GM21515 (cell line): Measurements from ENCODE around the gene TIMM23.
"Not testable (repeated sequence)": the region's sequence is repeated elsewhere in the genome, so short reads cannot be mapped to it uniquely, and the experiment has no call there.

ENCODE experiments used
- ATAC-seq: cut with Tn5 transposase; IDR thresholded peaks from one replicate; pipeline ENCODE4 v1.9.1; 2021; ENCODE audit not compliant: unreplicated experiment

The TIMM23 gene

DNA sequence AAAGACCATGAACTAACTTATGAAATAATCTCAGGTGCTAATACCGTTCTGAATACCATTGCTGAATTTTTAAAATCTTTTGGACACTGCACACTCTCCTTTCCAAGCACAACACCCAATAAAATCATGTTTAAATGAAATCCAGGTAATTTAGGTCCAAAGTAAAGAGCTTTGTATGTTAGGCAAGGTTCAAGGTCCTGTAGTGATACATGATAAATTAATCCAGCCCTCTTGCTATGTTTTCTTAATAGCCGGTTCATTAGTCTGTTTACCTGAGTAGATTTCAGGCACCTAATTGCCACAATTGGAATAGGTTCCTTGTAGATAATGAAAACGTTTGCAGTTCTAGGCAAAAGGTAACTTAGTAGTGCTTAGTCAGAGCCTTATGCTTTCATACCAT lies 13.3 kb downstream of the TIMM23 start:
- not testable (repeated sequence) for ATAC-seq

DNA sequence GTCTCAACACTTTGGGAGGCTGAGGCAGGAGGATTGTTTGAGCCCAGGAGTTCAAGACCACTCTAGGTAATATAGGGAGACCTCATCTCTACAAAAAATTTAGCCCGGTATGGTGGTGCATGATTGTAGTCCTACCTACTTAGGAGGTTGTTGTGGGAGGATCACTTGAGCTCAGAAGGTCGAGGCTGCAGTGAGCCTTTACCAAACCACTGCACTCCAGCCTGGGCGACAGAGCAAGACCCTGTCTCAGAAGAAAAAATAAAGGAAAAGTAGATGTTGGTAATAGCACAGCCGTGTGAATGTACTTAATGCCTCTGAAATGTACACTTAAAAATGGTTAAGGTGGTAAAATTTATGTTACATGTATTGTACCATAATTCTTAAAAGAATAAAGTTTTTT lies 25.3 kb downstream of the TIMM23 start:
- ATAC-seq, result no peak

DNA sequence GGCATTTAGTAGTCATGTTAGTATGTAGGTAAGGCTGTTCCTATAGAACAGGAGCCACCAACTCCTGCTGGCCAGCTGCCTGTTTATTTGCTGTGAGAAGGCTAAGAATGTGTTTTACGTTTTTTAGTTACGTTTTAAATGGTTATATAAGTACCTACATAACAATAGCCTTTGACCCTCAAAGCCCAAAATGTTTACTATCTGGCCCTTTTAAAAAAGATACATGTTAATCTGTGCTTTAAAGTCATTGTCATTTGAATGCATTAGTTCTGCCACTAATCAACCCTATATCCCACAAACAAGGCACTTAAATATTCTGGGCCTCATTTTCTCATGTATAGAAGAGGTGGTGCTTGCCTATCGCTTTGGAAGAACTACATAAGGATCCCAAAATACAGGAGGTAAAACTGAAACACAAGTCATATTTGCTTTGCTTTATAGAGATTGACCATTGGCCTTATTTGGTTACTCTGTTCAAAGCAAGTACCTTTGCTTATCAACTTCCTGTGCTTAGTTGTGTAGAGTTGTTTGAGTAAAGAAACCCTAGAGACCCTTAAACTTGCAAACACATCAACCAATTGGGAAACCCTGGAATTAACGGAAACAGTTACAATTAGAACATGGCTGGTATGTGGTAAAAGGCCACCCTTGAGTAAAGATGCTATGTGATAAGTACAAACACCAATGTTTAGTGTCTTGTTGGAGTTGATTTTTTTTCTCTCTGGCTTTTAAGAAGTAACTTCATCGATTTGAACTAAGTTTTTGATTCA lies 25.9 kb downstream of the TIMM23 start:
- ATAC-seq, result no peak

DNA sequence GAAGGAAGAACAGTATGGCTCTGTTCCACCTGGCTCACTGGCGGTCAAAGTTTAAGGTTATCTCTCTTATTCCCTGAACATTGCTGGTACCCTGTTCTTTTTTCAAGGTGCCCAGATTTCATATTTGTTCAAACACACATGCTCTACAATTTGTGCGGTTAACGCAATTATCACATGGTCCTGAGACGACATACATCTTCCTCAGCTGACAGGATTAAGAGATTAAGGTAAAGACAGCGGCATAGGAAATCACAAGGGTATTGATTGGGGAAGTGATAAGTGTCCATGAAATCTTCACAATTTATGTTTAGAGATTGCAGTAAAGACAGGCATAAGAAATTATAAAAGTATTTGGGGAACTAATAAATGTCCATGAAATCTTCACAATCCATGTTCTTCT lies 27.7 kb downstream of the TIMM23 start:
- ATAC-seq, result not testable (repeated sequence)

DNA sequence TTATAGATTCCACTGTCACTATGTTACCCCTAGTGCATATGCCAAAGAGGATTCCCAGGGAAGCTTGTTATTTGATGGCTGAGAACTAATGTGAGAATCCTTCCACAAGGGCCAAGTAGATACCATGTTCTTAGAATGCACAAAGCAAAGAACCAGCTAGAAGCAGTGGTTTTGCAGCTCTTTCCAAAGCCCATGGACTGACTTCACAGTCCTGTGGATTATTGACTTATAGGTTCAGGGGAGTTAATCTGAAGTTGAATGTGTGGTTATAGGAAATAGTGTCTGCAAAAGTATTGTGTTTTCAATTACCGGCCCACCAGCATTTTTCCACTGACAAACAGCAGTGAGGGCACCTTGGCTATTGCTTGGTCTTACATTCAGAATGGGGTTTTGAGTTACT lies 28.2 kb downstream of the TIMM23 start:
- no peak for ATAC-seq

DNA sequence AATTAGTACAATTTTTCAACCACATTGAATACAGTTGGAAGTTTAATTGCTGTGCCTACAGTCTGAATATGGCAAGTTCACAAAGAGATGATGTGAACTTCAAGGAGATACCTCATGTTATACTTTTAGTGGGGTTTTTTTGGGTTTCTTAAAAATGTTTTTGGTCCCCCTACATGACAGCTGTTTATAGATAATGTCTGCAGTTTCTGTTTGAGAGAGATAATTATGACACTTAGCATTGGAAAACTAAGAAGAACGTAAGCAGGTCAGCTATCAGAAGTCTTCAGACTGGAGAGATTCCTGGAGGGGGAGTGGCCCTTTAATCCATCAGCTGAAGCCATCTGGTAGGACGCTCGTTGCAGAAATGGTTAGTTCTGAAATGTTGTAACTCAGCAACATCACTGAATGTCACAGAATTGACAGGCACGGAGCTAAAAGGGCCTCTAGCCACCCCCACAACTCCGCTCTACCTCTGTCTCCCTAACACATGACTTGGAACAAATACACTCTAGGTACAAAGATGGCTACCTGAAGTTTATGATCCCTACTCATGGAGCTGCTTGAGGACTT lies 29.0 kb downstream of the TIMM23 start:
- ATAC-seq, result no peak

DNA sequence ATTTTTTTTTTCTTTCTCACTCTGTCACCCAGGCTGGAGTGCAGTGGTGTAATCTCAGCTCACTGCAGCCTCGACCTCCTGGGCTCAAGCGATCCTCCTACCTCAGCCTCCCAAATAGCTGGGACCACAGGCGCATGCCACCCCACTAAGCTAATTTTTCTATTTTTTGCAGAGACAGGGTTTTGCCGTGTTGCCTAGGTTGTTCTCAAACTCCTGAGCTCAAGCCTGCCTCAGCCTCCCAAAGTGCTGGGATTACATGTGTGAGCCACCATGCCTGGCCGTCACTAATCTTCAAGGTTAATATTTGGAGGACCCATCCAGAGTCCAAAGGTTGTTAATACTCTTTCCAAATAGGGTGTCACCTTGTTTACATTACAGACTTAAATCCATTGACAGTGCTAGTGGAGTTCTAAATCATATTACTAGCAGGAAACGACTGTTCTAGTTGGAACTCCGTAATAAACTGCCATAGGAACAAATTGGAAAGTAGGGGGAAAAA lies 29.9 kb downstream of the TIMM23 start:
- not testable (repeated sequence) for ATAC-seq

DNA sequence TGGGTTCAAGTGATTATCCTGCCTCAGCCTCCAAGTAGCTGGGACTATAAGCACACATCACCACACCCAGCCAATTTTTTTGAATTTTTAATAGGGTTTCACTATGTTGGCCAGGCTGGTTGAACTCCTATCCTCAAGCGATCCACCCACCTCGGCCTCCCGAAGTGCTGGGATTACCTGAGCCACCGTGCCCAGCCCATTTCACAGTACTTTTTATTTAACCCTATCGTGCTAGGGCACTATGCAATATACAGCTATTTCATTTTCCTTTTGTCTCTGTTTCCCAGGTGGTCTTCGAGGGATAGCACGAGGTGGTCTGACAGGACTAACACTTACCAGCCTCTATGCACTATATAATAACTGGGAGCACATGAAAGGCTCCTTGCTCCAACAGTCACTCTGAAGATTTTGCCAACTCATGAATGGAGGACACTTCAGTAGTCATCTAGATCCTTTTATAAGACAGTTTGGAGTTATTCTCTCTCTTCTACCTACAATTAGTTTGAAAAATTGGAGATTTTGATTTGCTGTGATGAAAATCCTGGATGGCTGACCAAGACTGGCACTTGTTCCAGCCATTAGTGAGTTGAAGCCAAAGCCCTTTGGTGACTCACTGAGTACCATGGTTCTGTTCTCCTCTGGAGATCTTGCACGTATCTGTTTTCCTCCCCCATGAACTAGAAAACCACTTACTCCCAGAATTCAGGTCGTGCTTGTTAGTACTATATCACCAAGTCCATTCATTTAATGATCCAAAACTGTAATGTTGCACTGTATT lies 30.8 kb downstream of the TIMM23 start:
- ATAC-seq, result no peak

DNA sequence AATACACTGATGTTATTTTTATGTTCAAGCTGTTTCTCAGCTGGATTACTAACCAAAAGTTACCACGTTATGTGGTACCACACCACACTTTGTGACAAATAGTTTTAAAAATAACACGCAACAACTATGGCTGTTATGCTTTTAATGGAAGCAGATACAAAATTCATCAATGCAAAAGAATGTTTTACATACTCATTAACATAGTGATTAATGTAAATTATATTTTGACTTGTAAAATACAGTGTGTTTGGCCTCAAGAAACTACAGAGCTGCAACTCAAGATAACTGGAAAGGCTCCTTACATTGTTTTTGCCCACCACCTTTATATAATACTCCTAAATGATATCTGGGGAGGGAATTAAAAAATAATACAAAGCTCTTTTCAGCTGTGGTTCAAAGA lies 32.7 kb downstream of the TIMM23 start:
- ATAC-seq, result no peak

DNA sequence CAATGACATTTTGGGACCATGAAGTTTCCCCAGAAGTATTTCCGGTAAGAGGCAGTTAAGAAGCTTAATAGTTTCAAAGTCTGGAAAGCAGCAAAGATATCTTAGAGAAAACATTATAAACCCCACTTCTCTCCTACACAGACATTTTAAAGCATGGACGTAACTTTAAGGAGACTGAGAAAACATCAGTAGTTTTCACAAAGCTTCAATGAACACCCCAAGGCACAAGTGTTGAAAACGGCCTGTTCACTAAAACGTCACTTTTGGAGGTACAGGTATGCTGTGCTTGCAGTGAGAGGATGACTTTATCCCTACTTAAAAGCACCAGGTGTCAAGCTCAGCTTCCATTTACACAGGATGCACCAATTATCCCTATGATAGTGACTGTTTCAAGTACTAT lies 33.1 kb downstream of the TIMM23 start:
- ATAC-seq, result no peak

DNA sequence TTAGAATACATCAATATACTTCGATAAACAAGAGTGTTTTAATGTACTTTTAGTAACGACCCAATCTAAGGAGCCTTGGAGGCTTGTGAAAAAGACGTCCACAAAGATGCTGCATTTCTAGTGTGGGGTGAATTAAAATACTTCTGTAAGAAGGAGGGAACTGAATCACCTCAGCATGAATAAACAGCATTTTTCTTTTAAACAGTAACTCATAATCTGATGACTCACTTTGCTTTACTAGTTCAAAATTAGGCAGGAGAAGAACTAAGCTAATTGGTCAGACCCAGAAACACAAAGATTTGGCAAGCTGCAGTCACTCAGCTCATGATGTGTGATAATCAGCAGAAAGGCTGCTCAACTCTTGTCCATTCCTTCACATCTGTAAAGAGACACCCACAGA lies 33.9 kb downstream of the TIMM23 start:
- ATAC-seq, result no peak

DNA sequence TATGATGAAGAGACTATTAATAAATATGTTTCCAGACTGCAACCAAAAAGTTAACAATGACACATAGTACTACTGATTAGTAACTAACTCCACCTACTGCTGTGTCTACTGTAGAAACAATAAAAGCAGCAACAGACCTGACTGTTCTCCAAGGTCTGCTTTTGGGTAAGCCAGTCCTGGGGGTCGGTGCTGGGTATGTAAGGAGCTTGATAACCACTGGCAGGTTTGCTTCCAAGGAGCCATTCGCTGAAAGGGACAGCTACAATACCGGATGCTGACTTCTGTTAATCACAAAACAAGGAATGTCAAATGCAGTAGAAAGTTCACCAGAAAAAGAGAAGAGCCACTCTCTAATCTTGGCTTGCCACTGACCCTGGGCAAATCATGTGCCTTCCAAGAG lies 40.5 kb downstream of the TIMM23 start:
- no peak for ATAC-seq

DNA sequence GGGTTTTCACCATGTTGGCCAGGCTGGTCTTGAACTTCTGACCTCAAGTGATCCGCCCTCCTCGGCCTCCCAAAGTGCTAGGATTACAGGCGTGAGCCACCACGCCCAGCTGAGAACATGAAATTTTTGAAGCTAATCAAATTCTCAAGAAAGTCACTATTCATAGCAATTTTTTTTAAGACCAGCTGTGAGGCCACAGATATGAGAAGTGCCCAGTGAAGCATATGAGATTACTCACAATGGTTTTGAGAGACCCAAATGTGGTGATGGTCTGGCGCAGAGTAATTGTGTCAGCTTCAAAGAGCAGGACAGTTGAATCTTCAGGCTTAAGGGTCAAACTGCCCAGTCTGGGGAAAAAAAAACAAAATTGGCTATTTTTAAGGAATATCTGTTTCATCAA lies 41.9 kb downstream of the TIMM23 start:
- ATAC-seq, result no peak

DNA sequence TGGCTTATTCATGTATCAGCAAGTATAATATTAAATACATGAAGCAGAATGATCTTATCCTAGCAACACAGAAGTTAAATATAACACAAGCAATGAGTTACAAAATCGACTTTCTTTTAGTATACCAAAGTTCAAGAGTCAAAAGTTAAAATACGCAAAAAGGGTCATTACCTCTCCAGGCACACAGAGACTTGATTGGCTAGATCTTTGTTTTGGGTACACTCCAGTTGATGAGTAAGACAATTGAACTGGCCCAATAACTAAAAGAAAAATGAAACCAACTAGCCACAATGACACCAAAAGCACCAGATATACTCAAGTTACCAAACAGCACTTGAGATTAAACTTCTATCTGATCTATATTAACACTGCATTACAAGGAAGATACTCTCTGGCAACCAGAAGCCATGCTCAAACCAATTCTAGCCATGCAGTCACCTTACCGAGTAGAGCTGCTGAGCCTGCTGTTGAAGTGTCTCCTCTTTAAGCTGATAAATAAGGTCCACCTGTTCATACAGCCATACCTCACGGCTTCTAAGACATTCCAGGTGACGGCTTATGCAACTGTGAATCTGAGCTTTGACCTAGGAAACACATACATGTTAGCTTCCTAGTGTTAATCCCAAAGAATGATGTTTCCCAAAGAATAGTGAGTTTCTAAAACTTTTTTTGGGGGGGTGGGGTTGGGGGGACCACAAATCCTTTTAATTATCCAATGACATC lies 42.6 kb downstream of the TIMM23 start:
- no peak for ATAC-seq

DNA sequence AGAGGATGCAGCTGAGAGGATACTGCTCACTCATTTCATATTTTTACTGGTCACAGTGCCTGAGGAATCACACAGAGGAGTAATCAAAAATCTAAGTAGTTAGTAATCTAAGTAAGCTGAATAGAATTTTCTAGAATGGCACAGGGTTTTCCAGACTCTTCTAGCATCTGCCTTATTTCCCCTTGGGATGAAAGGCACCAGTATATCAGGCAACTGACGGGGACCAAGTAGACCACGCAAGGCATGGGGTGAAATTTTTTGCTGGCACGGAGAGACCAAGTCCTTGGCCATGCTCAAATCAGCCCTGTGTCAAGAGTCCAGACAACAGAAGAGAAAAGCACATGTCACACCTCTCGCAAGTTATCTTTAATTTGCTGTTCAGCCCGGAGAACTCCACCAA lies 43.9 kb downstream of the TIMM23 start:
- ATAC-seq, result no peak

DNA sequence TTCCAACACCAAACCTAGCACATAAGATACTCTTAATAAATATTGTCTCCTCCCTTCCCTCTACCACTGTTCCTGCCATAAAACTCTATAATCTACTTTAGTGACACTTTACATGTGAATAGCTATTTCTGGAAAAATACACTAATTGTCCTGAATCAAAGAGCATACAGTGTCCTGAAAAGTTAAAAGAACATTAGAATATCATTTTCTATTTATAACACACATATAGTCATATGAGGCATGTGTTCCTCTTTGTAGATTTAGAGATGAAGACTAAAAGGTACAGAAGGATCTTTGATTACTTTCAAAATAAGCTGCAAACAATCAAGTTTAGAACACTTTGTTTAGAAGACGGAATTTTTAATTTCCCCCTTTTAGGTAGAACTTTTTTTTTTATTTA lies 44.5 kb downstream of the TIMM23 start:
- ATAC-seq, result no peak

DNA sequence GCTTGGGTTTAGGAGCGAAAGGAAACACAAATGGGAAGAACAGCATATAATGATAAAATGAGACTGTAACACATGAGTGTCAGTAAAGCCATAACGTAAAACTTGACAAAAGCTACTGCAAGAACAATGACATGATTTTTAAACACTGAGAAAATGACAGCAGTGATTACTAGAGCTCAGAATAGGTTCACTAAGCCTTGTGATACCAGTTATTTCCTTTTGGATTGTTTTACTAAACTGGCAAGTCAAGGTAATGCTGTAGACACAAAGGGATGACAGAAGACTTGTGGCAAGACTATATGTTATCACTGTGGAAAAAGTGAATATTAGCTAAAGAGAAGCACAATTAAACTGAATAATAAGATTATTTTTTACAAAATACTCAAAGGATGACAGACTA lies 45.4 kb downstream of the TIMM23 start:
- no peak for ATAC-seq

DNA sequence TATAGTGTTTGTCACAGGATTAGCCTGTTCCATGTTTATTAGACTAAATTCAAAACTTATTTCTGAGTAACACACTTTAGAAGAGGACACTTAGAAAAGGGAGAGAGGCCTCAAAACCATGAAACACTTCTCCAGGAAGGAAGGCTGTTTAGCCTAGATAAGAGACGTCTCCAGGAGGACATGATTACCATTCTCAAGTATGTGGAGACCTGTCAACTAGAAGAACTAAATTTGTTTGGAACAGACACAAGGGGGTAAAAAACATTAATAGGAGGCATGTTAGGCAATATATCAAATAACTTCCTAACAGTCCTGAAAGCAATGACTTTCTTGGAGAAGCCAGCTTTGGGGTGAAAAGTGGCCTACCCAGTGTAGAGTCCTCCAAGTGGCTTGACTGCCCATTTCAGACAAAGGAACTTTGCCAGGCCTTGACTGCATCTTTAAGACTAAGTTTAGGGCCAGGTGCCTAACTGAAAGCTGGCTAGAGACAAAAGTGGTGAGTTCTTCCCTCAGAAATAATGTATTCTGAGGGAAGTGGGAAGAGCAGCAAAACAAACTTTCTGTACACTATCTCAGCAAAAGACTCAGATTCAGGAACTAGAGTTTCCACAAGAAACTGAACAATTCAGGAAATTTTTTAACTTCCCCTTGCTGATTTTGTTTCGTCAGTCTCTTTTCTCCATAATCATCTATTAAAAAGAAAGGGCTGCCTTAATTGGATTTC lies 46.3 kb downstream of the TIMM23 start:
- ATAC-seq, result no peak

DNA sequence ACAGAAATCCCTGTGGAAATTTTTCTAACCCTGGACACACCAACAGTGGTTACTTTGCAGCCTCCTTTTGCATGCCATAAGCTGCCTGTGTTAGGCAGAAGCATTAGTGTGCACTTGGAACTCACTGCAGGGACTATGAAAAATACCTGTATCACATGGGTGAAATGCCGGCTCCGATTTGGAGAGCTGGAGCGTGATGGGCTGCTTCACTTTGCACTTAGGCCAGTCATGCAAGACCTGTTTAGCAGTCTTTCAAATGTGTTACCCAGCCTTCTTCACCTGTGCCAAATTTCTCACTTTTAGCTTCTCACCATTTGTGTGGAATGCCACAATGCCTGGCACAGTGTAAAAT lies 46.9 kb downstream of the TIMM23 start:
- no peak for ATAC-seq

DNA sequence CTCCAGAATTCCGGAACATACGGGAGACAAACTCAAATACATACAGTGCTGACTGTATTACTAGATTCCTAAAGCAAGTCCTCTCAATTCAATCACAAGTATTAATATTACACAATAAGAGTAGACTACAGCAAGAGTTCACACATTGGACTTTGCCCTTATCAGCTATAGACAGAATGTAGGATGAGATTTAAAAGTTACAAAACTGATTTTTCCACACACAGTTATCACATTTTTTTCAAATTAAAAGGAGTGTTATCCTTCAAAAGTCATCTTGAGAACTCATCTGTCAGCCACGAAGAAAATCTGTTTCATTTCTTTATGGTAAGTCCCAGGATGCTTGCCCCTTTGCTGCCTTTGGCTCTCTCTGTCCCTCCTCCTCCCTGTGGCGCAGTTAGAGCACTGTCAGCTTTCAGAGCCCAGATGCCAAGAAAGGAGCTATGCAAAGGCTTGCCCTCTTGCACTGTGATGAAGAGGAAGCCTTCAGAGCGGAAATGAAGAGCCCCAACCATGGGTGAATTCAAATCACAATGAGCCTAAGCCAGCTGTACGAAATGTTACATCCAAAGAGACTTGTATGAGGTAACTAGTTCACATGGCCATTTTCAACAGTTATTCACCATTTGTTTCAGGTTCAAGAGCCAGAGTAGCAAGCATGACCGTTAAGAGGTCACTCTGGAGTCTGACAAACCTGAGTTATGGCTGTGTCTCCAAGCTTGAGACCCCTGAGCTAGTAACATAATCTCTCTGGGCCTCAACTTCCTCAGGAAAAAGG lies 47.5 kb downstream of the TIMM23 start:
- no peak for ATAC-seq
